ENCODE data around the gene SLC25A44.

The SLC25A44 gene

DNA sequence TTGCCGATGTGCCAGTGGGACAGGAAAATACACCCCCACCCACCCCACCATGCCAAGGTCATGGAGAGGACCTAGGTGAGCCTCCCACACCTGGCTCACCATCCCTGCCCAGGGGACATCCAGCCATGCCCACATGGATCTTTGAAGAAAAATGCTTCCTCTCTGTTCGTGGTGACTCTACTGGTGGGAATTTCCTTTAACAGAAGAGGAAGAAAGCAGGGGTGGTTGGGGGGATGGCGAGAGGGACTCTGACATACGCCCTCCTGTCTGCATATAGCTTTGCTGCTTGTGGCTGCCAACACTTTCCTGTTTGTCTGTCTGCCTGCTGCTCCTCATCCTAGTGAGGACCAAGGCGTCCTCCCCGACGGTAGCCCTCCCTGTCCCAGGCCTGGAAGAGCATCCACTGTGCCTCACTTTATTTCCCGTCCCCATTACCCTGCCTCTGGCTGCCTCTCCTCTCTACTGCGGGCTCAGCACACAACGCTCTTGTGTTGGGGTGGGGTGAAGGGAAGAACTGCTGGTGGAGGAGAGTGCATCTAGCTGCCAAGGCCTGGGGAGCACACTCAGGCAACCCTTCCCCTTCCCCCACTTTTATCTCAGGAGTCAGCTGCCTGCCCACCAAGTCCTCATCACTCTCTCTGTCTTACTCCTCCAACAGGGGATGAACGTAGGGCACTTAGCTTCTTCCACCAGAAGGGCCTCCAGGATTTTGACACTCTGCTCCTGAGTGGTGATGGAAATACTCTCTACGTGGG, 38.0 kb upstream of the SLC25A44 start:
- DNase-seq (ENCODE audit: low read depth), result no peak
- TF ChIP-seq, protein P1, sequence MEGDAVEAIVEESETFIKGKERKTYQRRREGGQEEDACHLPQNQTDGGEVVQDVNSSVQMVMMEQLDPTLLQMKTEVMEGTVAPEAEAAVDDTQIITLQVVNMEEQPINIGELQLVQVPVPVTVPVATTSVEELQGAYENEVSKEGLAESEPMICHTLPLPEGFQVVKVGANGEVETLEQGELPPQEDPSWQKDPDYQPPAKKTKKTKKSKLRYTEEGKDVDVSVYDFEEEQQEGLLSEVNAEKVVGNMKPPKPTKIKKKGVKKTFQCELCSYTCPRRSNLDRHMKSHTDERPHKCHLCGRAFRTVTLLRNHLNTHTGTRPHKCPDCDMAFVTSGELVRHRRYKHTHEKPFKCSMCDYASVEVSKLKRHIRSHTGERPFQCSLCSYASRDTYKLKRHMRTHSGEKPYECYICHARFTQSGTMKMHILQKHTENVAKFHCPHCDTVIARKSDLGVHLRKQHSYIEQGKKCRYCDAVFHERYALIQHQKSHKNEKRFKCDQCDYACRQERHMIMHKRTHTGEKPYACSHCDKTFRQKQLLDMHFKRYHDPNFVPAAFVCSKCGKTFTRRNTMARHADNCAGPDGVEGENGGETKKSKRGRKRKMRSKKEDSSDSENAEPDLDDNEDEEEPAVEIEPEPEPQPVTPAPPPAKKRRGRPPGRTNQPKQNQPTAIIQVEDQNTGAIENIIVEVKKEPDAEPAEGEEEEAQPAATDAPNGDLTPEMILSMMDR (IDR thresholded peaks at IDR 0.05; ENCODE audit: control insufficient read depth, insufficient read depth, low read depth, low read length, missing control alignments), result no peak
- H3K4me3 ChIP-seq (ENCODE audit: control insufficient read depth, low read depth, low read length), result no peak overlapping the region

DNA sequence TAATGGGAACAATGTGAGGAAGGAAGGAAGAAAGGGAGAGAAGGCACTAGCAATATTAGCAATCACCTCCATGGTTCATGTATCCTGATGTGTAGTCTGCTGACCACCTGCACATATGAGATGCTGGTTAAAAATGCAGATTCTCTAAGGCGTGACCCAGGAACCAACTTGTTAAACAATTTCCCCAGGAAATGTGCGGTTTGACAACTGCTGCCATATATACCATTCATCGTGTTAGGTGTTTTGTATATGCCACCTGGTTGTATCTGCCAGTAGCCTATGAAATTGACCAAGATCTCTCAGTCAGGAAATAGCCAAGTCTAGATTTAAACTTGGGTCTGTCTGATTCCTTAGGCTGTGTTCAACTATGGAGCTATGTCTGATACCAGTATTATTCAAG, 36.4 kb upstream of the SLC25A44 start:
- no peak for DNase-seq (ENCODE audit: low read depth)
- TF ChIP-seq, protein P1 (IDR thresholded peaks at IDR 0.05; ENCODE audit: control insufficient read depth, insufficient read depth, low read depth, low read length, missing control alignments), result no peak
- no peak overlapping the region for H3K4me3 ChIP-seq (ENCODE audit: control insufficient read depth, low read depth, low read length)

DNA sequence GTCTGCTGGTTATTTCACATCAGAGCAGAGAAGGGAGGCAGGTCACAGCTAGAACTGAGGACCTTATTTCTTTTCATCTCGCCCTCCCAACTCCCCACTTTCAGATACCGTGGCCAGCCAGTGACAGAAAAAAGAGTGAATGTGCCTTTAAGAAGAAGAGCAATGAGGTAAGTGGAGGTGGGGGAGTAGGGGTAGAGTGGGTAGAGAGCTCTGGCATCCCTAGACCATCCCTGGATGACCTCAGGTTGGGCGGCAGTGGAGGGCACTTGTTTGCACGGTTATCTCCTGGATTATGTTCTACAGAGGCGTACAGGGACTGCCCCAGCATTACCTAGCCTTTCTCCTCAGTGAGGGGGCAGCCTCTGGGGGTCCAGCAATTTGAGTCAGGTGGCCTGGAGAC, 35.9 kb upstream of the SLC25A44 start:
- DNase-seq (ENCODE audit: low read depth), result no peak
- TF ChIP-seq, protein P1 (IDR thresholded peaks at IDR 0.05; ENCODE audit: control insufficient read depth, insufficient read depth, low read depth, low read length, missing control alignments), result no peak
- H3K4me3 ChIP-seq (ENCODE audit: control insufficient read depth, low read depth, low read length), result no peak overlapping the region

DNA sequence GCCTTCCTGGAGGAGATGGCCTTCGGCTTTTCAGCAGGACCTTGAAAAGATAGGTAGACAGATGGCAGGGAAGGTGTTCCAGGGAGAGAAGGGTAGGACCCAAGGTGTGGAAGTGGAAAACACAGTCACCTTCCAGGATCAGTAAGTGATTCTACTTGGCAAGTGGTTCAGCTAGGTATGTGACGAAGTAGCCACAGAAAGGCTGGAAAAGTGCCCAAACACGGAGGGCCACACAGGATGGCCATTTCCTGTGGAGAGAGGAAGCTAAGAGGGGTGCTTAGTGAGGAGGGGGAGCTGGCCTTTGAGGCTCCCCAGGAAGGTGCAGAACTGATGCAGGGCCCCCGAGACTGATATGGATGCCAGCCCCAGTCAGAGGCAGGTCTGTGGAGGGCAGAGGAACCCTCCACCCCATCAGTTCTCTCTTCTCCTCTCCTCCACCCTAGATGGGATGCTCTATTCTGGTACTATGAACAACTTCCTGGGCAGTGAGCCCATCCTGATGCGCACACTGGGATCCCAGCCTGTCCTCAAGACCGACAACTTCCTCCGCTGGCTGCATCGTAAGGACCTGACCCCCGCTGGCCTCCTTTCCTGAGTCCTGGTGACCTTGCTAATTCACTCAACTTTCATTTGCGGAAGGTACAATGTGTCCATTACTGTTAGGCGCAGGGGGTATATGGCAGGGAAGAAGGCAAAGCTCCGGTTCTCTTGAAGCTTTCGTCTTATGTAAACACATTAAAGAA, 33.7 kb upstream of the SLC25A44 start:
- TF ChIP-seq, protein P1 (IDR thresholded peaks at IDR 0.05; ENCODE audit: control insufficient read depth, insufficient read depth, low read depth, low read length, missing control alignments), result no peak
- H3K4me3 ChIP-seq (ENCODE audit: control insufficient read depth, low read depth, low read length), result no peak overlapping the region
- DNase-seq (ENCODE audit: low read depth), result no peak

DNA sequence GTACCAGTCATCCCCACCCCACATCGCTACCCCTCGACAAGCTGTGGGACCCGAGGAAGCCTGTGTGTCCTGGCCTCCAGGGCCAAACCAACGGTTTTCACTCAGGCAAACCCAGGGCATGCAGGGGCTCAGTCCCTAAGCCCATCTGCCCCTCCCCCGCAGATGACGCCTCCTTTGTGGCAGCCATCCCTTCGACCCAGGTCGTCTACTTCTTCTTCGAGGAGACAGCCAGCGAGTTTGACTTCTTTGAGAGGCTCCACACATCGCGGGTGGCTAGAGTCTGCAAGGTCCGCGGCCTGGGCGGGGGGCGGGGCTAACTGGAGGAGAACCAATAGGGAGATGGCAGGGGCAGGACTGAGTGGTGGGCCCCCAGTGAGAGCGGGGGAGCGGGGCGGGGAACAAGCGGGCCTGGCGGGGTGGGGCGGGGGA, 33.1 kb upstream of the SLC25A44 start:
- no peak for DNase-seq (ENCODE audit: low read depth)
- no peak overlapping the region for H3K4me3 ChIP-seq (ENCODE audit: control insufficient read depth, low read depth, low read length)
- TF ChIP-seq, protein P1 (IDR thresholded peaks at IDR 0.05; ENCODE audit: control insufficient read depth, insufficient read depth, low read depth, low read length, missing control alignments), result no peak

DNA sequence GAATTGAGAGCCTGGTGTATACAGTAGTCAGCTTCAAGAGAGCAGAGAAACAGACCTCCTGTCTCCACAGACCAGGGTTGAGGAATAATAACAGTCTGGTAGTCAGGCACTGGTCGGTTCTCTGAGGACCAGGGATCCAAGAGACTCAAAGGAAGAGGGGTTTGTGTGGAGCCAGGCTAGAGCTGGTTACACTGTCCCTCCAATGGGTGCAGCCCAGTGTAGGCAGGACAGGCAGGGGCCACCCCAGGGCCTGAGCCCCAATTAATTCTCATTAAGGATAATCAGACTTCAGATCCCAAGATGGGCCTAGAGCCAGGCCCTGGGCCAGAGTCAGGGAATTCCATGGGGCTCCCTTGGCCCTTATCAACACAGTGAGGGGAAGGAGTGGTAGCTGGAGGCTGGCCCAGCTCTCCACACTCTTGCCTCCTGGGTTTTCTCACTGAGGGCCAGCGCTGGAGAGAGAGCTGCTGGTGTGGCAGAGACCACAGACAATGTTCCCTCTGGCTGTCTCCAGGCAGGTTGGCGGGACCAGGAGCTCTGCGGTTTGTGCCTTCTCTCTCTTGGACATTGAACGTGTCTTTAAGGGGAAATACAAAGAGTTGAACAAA, 31.4 kb upstream of the SLC25A44 start:
- no peak overlapping the region for H3K4me3 ChIP-seq (ENCODE audit: control insufficient read depth, low read depth, low read length)
- no peak for DNase-seq (ENCODE audit: low read depth)
- TF ChIP-seq, protein P1 (IDR thresholded peaks at IDR 0.05; ENCODE audit: control insufficient read depth, insufficient read depth, low read depth, low read length, missing control alignments), result no peak

Data from AG09309 (cell line).